Neural cell (in vitro differentiated cells): ENCODE measurements around the gene PPP1R18.

ENCODE experiments used
- EZH2 ChIP-seq: fragments of 200-600, 300-800 bp; shearing (Covaris generic), sonication (generic); IDR thresholded peaks from 2 replicates; pipeline ENCODE4 v1.6.1; 2014; ENCODE audit warnings: antibody characterized with exemption, low read length, borderline replicate concordance, mild to moderate bottlenecking; ENCODE audit not compliant: insufficient read depth, poor library complexity, severe bottlenecking
- POLR2AphosphoS5 ChIP-seq: IDR thresholded peaks from 2 replicates; pipeline ENCODE4 v1.6.1; 2012
- RAD21 ChIP-seq: fragments of 450-650 bp; conservative IDR thresholded peaks from 2 replicates; pipeline ENCODE4 v1.6.1; 2014; ENCODE audit warnings: antibody characterized with exemption, mild to moderate bottlenecking, moderate library complexity
- TF ChIP-seq, protein P1 (sequence below): fragments of 450-650 bp; IDR thresholded peaks from 2 replicates; pipeline ENCODE4 v1.5.1; 2014; ENCODE audit warnings: antibody characterized with exemption, mild to moderate bottlenecking, moderate library complexity; ENCODE audit not compliant: poor library complexity, severe bottlenecking

DNA sequence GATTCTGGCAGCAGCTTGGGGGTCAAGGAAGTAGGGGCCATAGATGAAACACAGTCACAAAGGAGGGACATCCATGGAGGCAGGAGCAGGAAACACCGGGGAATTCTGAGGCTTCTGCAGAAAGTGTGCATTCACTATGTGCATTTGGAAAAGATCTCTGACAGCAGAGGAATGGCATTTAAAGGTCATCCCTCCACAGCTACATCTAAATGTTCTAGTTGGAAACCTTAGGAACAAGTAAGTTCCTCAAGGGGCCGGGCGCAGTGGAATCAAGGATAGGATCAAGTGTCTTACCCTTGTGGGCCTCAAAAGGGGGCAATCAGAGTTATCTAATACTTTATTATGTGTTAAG is 30.7 kb downstream of the PPP1R18 start:
- TF ChIP-seq, protein P1, sequence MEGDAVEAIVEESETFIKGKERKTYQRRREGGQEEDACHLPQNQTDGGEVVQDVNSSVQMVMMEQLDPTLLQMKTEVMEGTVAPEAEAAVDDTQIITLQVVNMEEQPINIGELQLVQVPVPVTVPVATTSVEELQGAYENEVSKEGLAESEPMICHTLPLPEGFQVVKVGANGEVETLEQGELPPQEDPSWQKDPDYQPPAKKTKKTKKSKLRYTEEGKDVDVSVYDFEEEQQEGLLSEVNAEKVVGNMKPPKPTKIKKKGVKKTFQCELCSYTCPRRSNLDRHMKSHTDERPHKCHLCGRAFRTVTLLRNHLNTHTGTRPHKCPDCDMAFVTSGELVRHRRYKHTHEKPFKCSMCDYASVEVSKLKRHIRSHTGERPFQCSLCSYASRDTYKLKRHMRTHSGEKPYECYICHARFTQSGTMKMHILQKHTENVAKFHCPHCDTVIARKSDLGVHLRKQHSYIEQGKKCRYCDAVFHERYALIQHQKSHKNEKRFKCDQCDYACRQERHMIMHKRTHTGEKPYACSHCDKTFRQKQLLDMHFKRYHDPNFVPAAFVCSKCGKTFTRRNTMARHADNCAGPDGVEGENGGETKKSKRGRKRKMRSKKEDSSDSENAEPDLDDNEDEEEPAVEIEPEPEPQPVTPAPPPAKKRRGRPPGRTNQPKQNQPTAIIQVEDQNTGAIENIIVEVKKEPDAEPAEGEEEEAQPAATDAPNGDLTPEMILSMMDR, result no peak
- TF ChIP-seq RAD21, result no peak
- TF ChIP-seq POLR2AphosphoS5, result no peak
- TF ChIP-seq EZH2, result no peak
